Measurements from ENCODE around the gene PTPN14.

DNA sequence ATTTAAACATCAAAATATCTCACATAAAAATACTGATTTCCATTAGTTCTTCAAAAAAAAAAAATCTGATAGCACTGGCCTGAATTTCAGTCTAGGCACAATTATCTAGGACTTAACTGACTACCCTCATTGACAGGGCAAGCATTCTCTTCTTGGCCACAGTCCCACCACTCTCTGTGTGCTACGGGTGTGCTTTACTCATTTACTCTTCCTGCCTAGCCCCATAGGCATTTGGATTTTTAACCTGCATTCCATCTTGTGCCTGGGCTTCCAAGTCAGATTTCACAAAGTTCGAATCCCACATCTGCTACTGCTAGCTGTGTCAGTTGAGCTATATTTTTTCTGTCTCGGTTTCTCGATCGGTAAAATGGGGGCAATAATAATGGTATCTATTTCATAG is 38.0 kb downstream of the PTPN14 start:
- TF ChIP-seq, protein P1, sequence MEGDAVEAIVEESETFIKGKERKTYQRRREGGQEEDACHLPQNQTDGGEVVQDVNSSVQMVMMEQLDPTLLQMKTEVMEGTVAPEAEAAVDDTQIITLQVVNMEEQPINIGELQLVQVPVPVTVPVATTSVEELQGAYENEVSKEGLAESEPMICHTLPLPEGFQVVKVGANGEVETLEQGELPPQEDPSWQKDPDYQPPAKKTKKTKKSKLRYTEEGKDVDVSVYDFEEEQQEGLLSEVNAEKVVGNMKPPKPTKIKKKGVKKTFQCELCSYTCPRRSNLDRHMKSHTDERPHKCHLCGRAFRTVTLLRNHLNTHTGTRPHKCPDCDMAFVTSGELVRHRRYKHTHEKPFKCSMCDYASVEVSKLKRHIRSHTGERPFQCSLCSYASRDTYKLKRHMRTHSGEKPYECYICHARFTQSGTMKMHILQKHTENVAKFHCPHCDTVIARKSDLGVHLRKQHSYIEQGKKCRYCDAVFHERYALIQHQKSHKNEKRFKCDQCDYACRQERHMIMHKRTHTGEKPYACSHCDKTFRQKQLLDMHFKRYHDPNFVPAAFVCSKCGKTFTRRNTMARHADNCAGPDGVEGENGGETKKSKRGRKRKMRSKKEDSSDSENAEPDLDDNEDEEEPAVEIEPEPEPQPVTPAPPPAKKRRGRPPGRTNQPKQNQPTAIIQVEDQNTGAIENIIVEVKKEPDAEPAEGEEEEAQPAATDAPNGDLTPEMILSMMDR (IDR thresholded peaks at IDR 0.05) = no peak
- no peak for TF ChIP-seq ZFX (IDR thresholded peaks at IDR 0.05; ENCODE audit: borderline replicate concordance)

Data from 22Rv1 (cell line).